Mucosa of descending colon (tissue), 3 donors: ENCODE data around the gene NKAIN1. TPM values are rescaled to one million over a fixed set of nuclear protein-coding genes. Genes with fewer than 3 reads are reported as not detected.
A peak's percentile ranks its signal among the peaks of the same experiment; 100 is the strongest.

Source experiments
- ATAC-seq: fragments of 200-7000 bp; cut with Tn5 transposase; one replicate; pipeline ENCODE4 v1.9.1; 2020; ENCODE audit warnings: mild to moderate bottlenecking, moderate library complexity
- DNase-seq, 3 donors: peaks; one replicate each; pipeline ENCODE4 v3.0.0-alpha.2; 2020
- H3K36me3 ChIP-seq: fragments of 200-600 bp; one replicate; pipeline ENCODE4 v1.8.0; 2021; ENCODE audit warnings: low read depth, mild to moderate bottlenecking
- H3K4me1 ChIP-seq: fragments of 200-600 bp; one replicate; pipeline ENCODE4 v1.8.0; 2021; ENCODE audit warnings: low read depth, mild to moderate bottlenecking
- H3K4me3 ChIP-seq: fragments of 200-600 bp; one replicate; pipeline ENCODE4 v1.8.0; 2021; ENCODE audit warnings: mild to moderate bottlenecking
- H3K9me3 ChIP-seq: fragments of 200-600 bp; one replicate; pipeline ENCODE4 v1.8.0; 2021; ENCODE audit warnings: mild to moderate bottlenecking
- CTCF ChIP-seq: fragments of 200-600 bp; IDR thresholded peaks from one replicate; pipeline ENCODE4 v1.8.0; 2022; ENCODE audit warnings: antibody characterized with exemption, mild to moderate bottlenecking
- intact Hi-C, 2 donors: fragments of 100-400 bp; cut with DNase I in 1 of 2; cut with micrococcal nuclease in 1 of 2; formaldehyde crosslinking; loops; one replicate each; pipeline versions ENCODE4 v1.11.0 to v1.11.1; 2022; cut with DNase I, micrococcal nuclease
- total RNA-seq, 3 donors: library from RNA; stranded (reverse); fragmentation: NEBNext Ultra II Directional in 2 of 3; extraction: Animal tissue kit (Norgen Biotek cat#: 25700) in 2 of 3; gene quantifications; one replicate each; pipeline versions ENCODE4 v1.2.1 to v1.2.4, GENCODE V29; 2021 to 2023
- donor health status: DM: no; HTN: no; CAD: no; lungs with moderate emphysema.
- donor health status: DM: no; HTN: no; CAD: no.
- donor health status: DM: no; HTN: yes; CAD: no.

The NKAIN1 gene
- total RNA-seq, 3 donors from 2014 or later, result 0.35 TPM; not detected in 2

- H3K9me3 ChIP-seq, result no peaks in the 10 kb centered on the region
- intact Hi-C loops, result no loop called here
- H3K4me3 ChIP-seq, result no peak overlapping the region
- TF ChIP-seq CTCF, result no peak
- no peak for ATAC-seq
- H3K4me1 ChIP-seq, result no peaks in the 10 kb centered on the region
- no peak for DNase-seq
- H3K36me3 ChIP-seq, result no peaks in the 10 kb centered on the region
These were observed 75.4 kb downstream of the NKAIN1 start for GRCh38 chr1:31164291-31164690.

- no peak overlapping the region for H3K4me3 ChIP-seq
- no peaks in the 10 kb centered on the region for H3K4me1 ChIP-seq
- TF ChIP-seq CTCF, result no peak
- ATAC-seq (no peak), DNase-seq (no peak)
- H3K9me3 ChIP-seq, result no peaks in the 10 kb centered on the region
- no peaks in the 10 kb centered on the region for H3K36me3 ChIP-seq
- intact Hi-C loops, result no loop called here
These were observed 75.8 kb downstream of the NKAIN1 start for GRCh38 chr1:31163866-31164265.

GRCh38 chr1:31161571-31161970 is 78.1 kb downstream of the NKAIN1 start:
- ATAC-seq (no peak), DNase-seq (no peak)
- intact Hi-C loops, result no loop called here
- H3K4me1 ChIP-seq, result no peaks in the 10 kb centered on the region
- no peak overlapping the region for H3K4me3 ChIP-seq
- TF ChIP-seq CTCF, result no peak
- no peaks in the 10 kb centered on the region for H3K9me3 ChIP-seq
- H3K36me3 ChIP-seq, result no peaks in the 10 kb centered on the region

GRCh38 chr1:31159869-31160611 is 79.6 kb downstream of the NKAIN1 start:
- Histone ChIP-seq H3K9me3 (no peaks in the 10 kb centered on the region), H3K4me1 (no peaks in the 10 kb centered on the region), H3K4me3 (no peak overlapping the region), H3K36me3 (no peaks in the 10 kb centered on the region)
- peak; percentile 29 for ATAC-seq
- peak in 1 of 3 donors; percentile 43 for DNase-seq
- no peak for TF ChIP-seq CTCF
- intact Hi-C loops, result no loop called here

GRCh38 chr1:31159323-31159722 is 80.4 kb downstream of the NKAIN1 start:
- H3K36me3 ChIP-seq, result no peaks in the 10 kb centered on the region
- DNase-seq, result no peak
- TF ChIP-seq CTCF, result no peak
- H3K4me3 ChIP-seq, result no peak overlapping the region
- H3K9me3 ChIP-seq, result no peaks in the 10 kb centered on the region
- no peaks in the 10 kb centered on the region for H3K4me1 ChIP-seq
- ATAC-seq, result no peak
- intact Hi-C loops, result no loop called here
